HG03159 (cell line): ENCODE data around the gene FIBIN.
"Not testable (repeated sequence)": the region's sequence is repeated elsewhere in the genome, so short reads cannot be mapped to it uniquely, and the experiment has no call there.

Experiments
- ATAC-seq: cut with Tn5 transposase; IDR thresholded peaks from one replicate; pipeline ENCODE4 v1.9.1; 2021; ENCODE audit warnings: mild to moderate bottlenecking, moderate library complexity; ENCODE audit not compliant: unreplicated experiment

The FIBIN gene

GRCh38 chr11:26993965-26994457 is at the start of gene FIBIN:
Gene FIBIN (plus strand): TSS chr11:26994112. CDS start chr11:26994527, 415 bp downstream.
- ATAC-seq, result no peak

GRCh38 chr11:26944866-26945664 is 48.8 kb upstream of the FIBIN start:
- no peak for ATAC-seq

GRCh38 chr11:26946257-26946716 is 47.6 kb upstream of the FIBIN start:
- ATAC-seq, result no peak

GRCh38 chr11:26947379-26947844 is 46.5 kb upstream of the FIBIN start:
- no peak for ATAC-seq

- no peak for ATAC-seq
Observed at GRCh38 chr11:26947904-26948639, 45.8 kb upstream of the FIBIN start.

- no peak for ATAC-seq
Observed at GRCh38 chr11:26948881-26949280, 45.0 kb upstream of the FIBIN start.

GRCh38 chr11:26949846-26950245 is 44.1 kb upstream of the FIBIN start:
- no peak for ATAC-seq

- no peak for ATAC-seq
Observed at GRCh38 chr11:26950260-26950719, 43.6 kb upstream of the FIBIN start.

GRCh38 chr11:26951809-26952515 is 42.0 kb upstream of the FIBIN start:
- ATAC-seq, result no peak

GRCh38 chr11:26953770-26954392 is 40.0 kb upstream of the FIBIN start:
- ATAC-seq, result no peak

- ATAC-seq, result no peak
Observed at GRCh38 chr11:26958005-26958701, 35.8 kb upstream of the FIBIN start.

GRCh38 chr11:26958702-26959049 is 35.2 kb upstream of the FIBIN start:
- no peak for ATAC-seq

- no peak for ATAC-seq
Observed at GRCh38 chr11:26960281-26960680, 33.6 kb upstream of the FIBIN start.

GRCh38 chr11:26963764-26964163 is 30.1 kb upstream of the FIBIN start:
- no peak for ATAC-seq

GRCh38 chr11:26964339-26964738 is 29.6 kb upstream of the FIBIN start:
- ATAC-seq, result no peak

GRCh38 chr11:26964847-26965485 is 28.9 kb upstream of the FIBIN start:
- ATAC-seq, result not testable (repeated sequence)

- ATAC-seq, result no peak
Observed at GRCh38 chr11:26971961-26972360, 22.0 kb upstream of the FIBIN start.

GRCh38 chr11:26974069-26974783 is 19.7 kb upstream of the FIBIN start:
- ATAC-seq, result no peak

- ATAC-seq, result no peak
Observed at GRCh38 chr11:26974996-26975395, 18.9 kb upstream of the FIBIN start.
